Endothelial cell of umbilical vein (primary cell): ENCODE data around the gene REC8. TPM values are rescaled to one million over a fixed set of nuclear protein-coding genes. Genes with fewer than 3 reads are reported as not detected.

ENCODE experiments used
- BruUV-seq: library from RNA; stranded (reverse); fragments of 400-500 nt; replicated peaks from 2 replicates; lab custom pipeline; 2021; lab: Mats Ljungman, UMichigan
- CTCF ChIA-PET: fragments of 300-600, 350-600 bp; sonication (Branson Sonifier 250); formaldehyde crosslinking; loops from one replicate; lab custom pipeline; 2021; ENCODE audit warnings: antibody characterized with exemption, inconsistent platforms; lab: Charles Lee
- POLR2A ChIA-PET: fragments of 300-600, 350-600 bp; sonication (Branson Sonifier 250); formaldehyde crosslinking; loops from one replicate; lab custom pipeline; 2021; ENCODE audit warnings: antibody characterized with exemption, inconsistent platforms; lab: Charles Lee
- DNase-seq: peaks from one replicate; pipeline ENCODE4 v3.0.0-alpha.2; 2011; ENCODE audit warnings: low read depth, low spot score
- FAIRE-seq: peaks from 2 replicates; lab custom pipeline; 2011; peaks lifted over from hg19 to GRCh38; lab: Jason Lieb, UNC
- H2AFZ ChIP-seq: 2 replicates; pipeline ENCODE4 v1.6.0; 2012; ENCODE audit warnings: low read depth, low read length, control low read depth, inconsistent platforms
- H3K27ac ChIP-seq: 2 replicates; pipeline ENCODE4 v1.5.1; 2011; ENCODE audit warnings: low read depth, mild to moderate bottlenecking, control low read depth, low read length, moderate library complexity; ENCODE audit not compliant: insufficient read depth
- H3K27me3 ChIP-seq, 2 experiments: 2 replicates each; pipeline versions ENCODE4 v1.6.0 to v1.6.1; 2011; ENCODE audit warnings: low read length in 2 of 2, mixed read lengths in 1 of 2; ENCODE audit not compliant: control insufficient read depth in 2 of 2, insufficient read depth in 2 of 2
- H3K36me3 ChIP-seq, 2 experiments: 2 replicates in 1 of 2; 3 replicates in 1 of 2; pipeline ENCODE4 v1.5.1; 2011; ENCODE audit warnings: low read length in 2 of 2, mild to moderate bottlenecking in 1 of 2, moderate library complexity in 1 of 2; ENCODE audit not compliant: control insufficient read depth in 2 of 2, insufficient read depth in 2 of 2; ENCODE audit errors: extremely low read depth in 1 of 2
- H3K4me1 ChIP-seq: 3 replicates; pipeline ENCODE4 v1.5.1; 2011; ENCODE audit warnings: mild to moderate bottlenecking, low read length; ENCODE audit not compliant: control insufficient read depth, insufficient read depth; ENCODE audit errors: extremely low read depth
- H3K4me2 ChIP-seq: 2 replicates; pipeline ENCODE4 v1.6.1; 2011; ENCODE audit warnings: low read length, control low read depth, mixed read lengths; ENCODE audit not compliant: insufficient read depth
- H3K4me3 ChIP-seq, 3 experiments: fragments of 200-600 bp in 1 of 3; sonication (generic), shearing (Covaris generic) in 1 of 3; replicated peaks in 1 of 3; 2 replicates each; pipeline ENCODE4 v1.5.1; 2011 to 2016; ENCODE audit warnings: control low read depth in 3 of 3, low read length in 3 of 3, mild to moderate bottlenecking in 2 of 3, inconsistent platforms in 1 of 3, low read depth in 1 of 3, moderate library complexity in 1 of 3; ENCODE audit not compliant: insufficient read depth in 1 of 3
- H3K79me2 ChIP-seq: 2 replicates; pipeline ENCODE4 v1.6.0; 2012; ENCODE audit warnings: low read length, inconsistent platforms; ENCODE audit not compliant: control insufficient read depth, insufficient read depth
- H3K9ac ChIP-seq: replicated peaks from 2 replicates; pipeline ENCODE3; 2011; ENCODE audit warnings: low read length, control low read depth; ENCODE audit not compliant: insufficient read depth; ENCODE audit errors: extremely low read depth
- H3K9me1 ChIP-seq: replicated peaks from 3 replicates; pipeline ENCODE4 v1.6.0; 2011; ENCODE audit warnings: mild to moderate bottlenecking, low read length; ENCODE audit not compliant: control insufficient read depth, insufficient read depth; ENCODE audit errors: extremely low read depth
- H3K9me3 ChIP-seq: replicated peaks from 2 replicates; pipeline ENCODE4 v1.5.1; 2012; ENCODE audit warnings: low read length, inconsistent platforms; ENCODE audit not compliant: control insufficient read depth, insufficient read depth
- H4K20me1 ChIP-seq: replicated peaks from 2 replicates; pipeline ENCODE3; 2011; ENCODE audit warnings: mild to moderate bottlenecking, low read length; ENCODE audit not compliant: control insufficient read depth, insufficient read depth; ENCODE audit errors: extremely low read depth
- EZH2 ChIP-seq: IDR thresholded peaks from 2 replicates; pipeline ENCODE4 v1.6.1; 2012; ENCODE audit warnings: borderline replicate concordance, low read depth, mild to moderate bottlenecking, moderate library complexity, low read length, inconsistent platforms; ENCODE audit not compliant: severe bottlenecking
- FOS ChIP-seq: IDR thresholded peaks from 2 replicates; pipeline ENCODE4 v1.6.1; 2011; ENCODE audit warnings: mild to moderate bottlenecking, low read length, moderate library complexity, borderline replicate concordance; ENCODE audit not compliant: insufficient read depth
- GATA2 ChIP-seq: IDR thresholded peaks from 2 replicates; pipeline ENCODE4 v1.7.0; 2011; ENCODE audit warnings: low read depth, mild to moderate bottlenecking, moderate library complexity, mixed read lengths, low read length; ENCODE audit not compliant: insufficient read length, insufficient read depth
- JUN ChIP-seq: IDR thresholded peaks from 2 replicates; pipeline ENCODE4 v1.6.1; 2011; ENCODE audit warnings: borderline replicate concordance, low read depth; ENCODE audit not compliant: insufficient read length, insufficient read depth
- MAX ChIP-seq: IDR thresholded peaks from 2 replicates; pipeline ENCODE4 v1.6.1; 2011; ENCODE audit not compliant: insufficient read depth, insufficient read length
- MYC ChIP-seq: IDR thresholded peaks from one replicate; pipeline ENCODE4 v1.6.1; 2011; ENCODE audit warnings: mild to moderate bottlenecking, low read depth, low read length
- POLR2A ChIP-seq: IDR thresholded peaks from 2 replicates; pipeline ENCODE4 v1.6.1; 2012; ENCODE audit warnings: low read depth, mild to moderate bottlenecking, control low read depth, low read length
- POLR2AphosphoS5 ChIP-seq: IDR thresholded peaks from 2 replicates; pipeline ENCODE4 v1.6.1; 2012; ENCODE audit warnings: low read depth, mild to moderate bottlenecking, control low read depth, low read length, moderate library complexity; ENCODE audit not compliant: insufficient read depth
- dilution Hi-C: fragments of 300-500 bp; cut with MboI; formaldehyde crosslinking; loops from one replicate; pipeline ENCODE4 v1.15.0; 2019; ENCODE audit warnings: low sequenced_read_pairs; ENCODE audit not compliant: extremely low pct_ligation_motif_present
- intact Hi-C: fragments of 100-400 bp; cut with micrococcal nuclease; formaldehyde crosslinking; loops from one replicate; pipeline ENCODE4 v1.10.0; 2022
- polyA plus RNA-seq, 4 experiments: library from polyadenylated mRNA; depleted of rRNA in 3 of 4; stranded (reverse) in 3 of 4; unstranded in 1 of 4; fragments of >200 nt; gene quantifications; 2 replicates each; pipeline versions ENCODE4 v1.2.1 to v1.2.3, GENCODE V29; 2011 to 2012; ENCODE audit warnings: missing spikeins in 1 of 4
- total RNA-seq: library from RNA; stranded (reverse); gene quantifications from 2 replicates; pipeline ENCODE4 v1.2.3, GENCODE V29; 2021
- TF ChIP-seq, protein P1 (sequence below), 2 donors: IDR thresholded peaks; 1 replicate in 1 of 2; 2 replicates in 1 of 2; pipeline ENCODE4 v1.5.1; 2011; ENCODE audit warnings: low read length in 2 of 2, mild to moderate bottlenecking in 2 of 2, moderate library complexity in 2 of 2, control low read depth in 1 of 2, inconsistent platforms in 1 of 2, low read depth in 1 of 2; ENCODE audit not compliant: insufficient read depth in 1 of 2; ENCODE audit errors: extremely low read depth in 1 of 2

Gene REC8
- total and polyA plus RNA-seq, 2 donors (not counting 3 experiments of a cell fraction or from before 2014, with no cell fraction given), result 12.5 to 33.6 TPM

GRCh38 chr14:24196071-24197055, 24.5 kb downstream of the REC8 start:
- Histone ChIP-seq H3K9ac (peak overlapping the region; percentile 94), H3K27ac (peak overlapping the region; percentile 93), H3K79me2 (peaks cover 35% of the 10 kb centered on the region), H4K20me1 (no peaks in the 10 kb centered on the region), H3K36me3 (peaks cover 5 to 12% of the 10 kb centered on the region in 2 experiments), H2AFZ (peak overlapping the region; percentile 30), H3K27me3 (no peaks in the 10 kb centered on the region), H3K4me3 (peak overlapping the region; percentile 36 to 82 (median 69)), H3K9me1 (no peaks in the 10 kb centered on the region), H3K9me3 (no peaks in the 10 kb centered on the region), H3K4me2 (peak overlapping the region; percentile 90), H3K4me1 (peaks cover 16% of the 10 kb centered on the region)
- DNase-seq, result peak; percentile 39
- ChIA-PET POLR2A (interaction anchor here (0.7 to 1.8 kb wide), 7 partner anchors 9 to 552 kb away, joined by 3 to 14 read pairs (median 5); partner anchors contain the start of genes CHMP4A, PSME2, RNF31 and TINF2), CTCF (interaction anchor here (1.0 to 3.9 kb wide), 11 partner anchors 13 to 236 kb away, joined by 3 to 19 read pairs (median 6); partner anchors contain the start of genes CHMP4A, CIDEB, IRF9 and LTB4R)
- FAIRE-seq, result peak; percentile 73
- no peak for TF ChIP-seq EZH2
- TF ChIP-seq FOS, result no peak
- TF ChIP-seq, protein P1, sequence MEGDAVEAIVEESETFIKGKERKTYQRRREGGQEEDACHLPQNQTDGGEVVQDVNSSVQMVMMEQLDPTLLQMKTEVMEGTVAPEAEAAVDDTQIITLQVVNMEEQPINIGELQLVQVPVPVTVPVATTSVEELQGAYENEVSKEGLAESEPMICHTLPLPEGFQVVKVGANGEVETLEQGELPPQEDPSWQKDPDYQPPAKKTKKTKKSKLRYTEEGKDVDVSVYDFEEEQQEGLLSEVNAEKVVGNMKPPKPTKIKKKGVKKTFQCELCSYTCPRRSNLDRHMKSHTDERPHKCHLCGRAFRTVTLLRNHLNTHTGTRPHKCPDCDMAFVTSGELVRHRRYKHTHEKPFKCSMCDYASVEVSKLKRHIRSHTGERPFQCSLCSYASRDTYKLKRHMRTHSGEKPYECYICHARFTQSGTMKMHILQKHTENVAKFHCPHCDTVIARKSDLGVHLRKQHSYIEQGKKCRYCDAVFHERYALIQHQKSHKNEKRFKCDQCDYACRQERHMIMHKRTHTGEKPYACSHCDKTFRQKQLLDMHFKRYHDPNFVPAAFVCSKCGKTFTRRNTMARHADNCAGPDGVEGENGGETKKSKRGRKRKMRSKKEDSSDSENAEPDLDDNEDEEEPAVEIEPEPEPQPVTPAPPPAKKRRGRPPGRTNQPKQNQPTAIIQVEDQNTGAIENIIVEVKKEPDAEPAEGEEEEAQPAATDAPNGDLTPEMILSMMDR (IDR thresholded peaks at IDR 0.05; ENCODE audit: extremely low read depth in 1 of 2, insufficient read depth in 1 of 2, low read depth in 1 of 2, low read length in 2 of 2), result no peak
- no peak for TF ChIP-seq MAX
- no peak for TF ChIP-seq MYC
- no peak for TF ChIP-seq GATA2
- no peak for TF ChIP-seq JUN
- no peak for TF ChIP-seq POLR2A
- TF ChIP-seq POLR2AphosphoS5, result no peak
- TSS peak; percentile 69 for BruUV-seq
- intact Hi-C loops (loop anchor here (1.0 kb wide), 1 partner anchor 46 kb away; the partner anchor contains the start of gene TINF2), dilution Hi-C loops (no loop called here)
